Smooth muscle cell (in vitro differentiated cells): ENCODE measurements around the gene KIAA1614. TPM values are rescaled to one million over a fixed set of nuclear protein-coding genes. Genes with fewer than 3 reads are reported as not detected.

Experiments used
- DNase-seq: peaks from one replicate; lab custom pipeline; 2025; ENCODE audit not compliant: unreplicated experiment; lab: John Stamatoyannopoulos, UW
- H2AFZ ChIP-seq: fragments of 200-600 bp; sonication (generic); 2 replicates; pipeline ENCODE4 v1.6.0; 2016; ENCODE audit warnings: antibody characterized with exemption, low read depth, mild to moderate bottlenecking
- H3F3A ChIP-seq: fragments of 200-600 bp; sonication (generic); 2 replicates; pipeline ENCODE4 v1.6.0; 2017; ENCODE audit warnings: antibody characterized with exemption, low read depth
- H3K27ac ChIP-seq: fragments of 200-600 bp; sonication (generic); 2 replicates; pipeline ENCODE4 v1.5.1; 2016; ENCODE audit warnings: low read depth, mild to moderate bottlenecking
- H3K27me3 ChIP-seq: fragments of 200-600 bp; sonication (generic); 2 replicates; pipeline ENCODE4 v1.6.1; 2016; ENCODE audit warnings: low read depth, mild to moderate bottlenecking
- H3K36me3 ChIP-seq: fragments of 200-600 bp; sonication (generic); 2 replicates; pipeline ENCODE4 v1.5.1; 2016; ENCODE audit warnings: low read depth
- H3K4me1 ChIP-seq: fragments of 200-600 bp; sonication (generic); 2 replicates; pipeline ENCODE4 v1.5.1; 2016; ENCODE audit warnings: low read depth
- H3K4me2 ChIP-seq: fragments of 200-600 bp; sonication (generic); 2 replicates; pipeline ENCODE4 v1.6.0; 2016; ENCODE audit warnings: mild to moderate bottlenecking
- H3K4me3 ChIP-seq: fragments of 200-600 bp; sonication (generic); 2 replicates; pipeline ENCODE4 v1.5.1; 2016; ENCODE audit warnings: mild to moderate bottlenecking
- H3K79me2 ChIP-seq: fragments of 200-600 bp; sonication (generic); 2 replicates; pipeline ENCODE4 v1.6.0; 2016; ENCODE audit warnings: low read depth, mild to moderate bottlenecking
- H3K9ac ChIP-seq: fragments of 200-600 bp; sonication (generic); 2 replicates; pipeline ENCODE4 v1.6.0; 2016; ENCODE audit warnings: low read depth
- H3K9me3 ChIP-seq: fragments of 200-600 bp; sonication (generic); replicated peaks from 2 replicates; pipeline ENCODE4 v1.5.1; 2016; ENCODE audit warnings: low read depth
- H4K20me1 ChIP-seq: fragments of 200-600 bp; sonication (generic); 2 replicates; pipeline ENCODE4 v1.6.0; 2016; ENCODE audit warnings: low read depth
- WGBS: methylation state at CpG from one replicate; pipeline ENCODE4 v1.1.7; 2016; ENCODE audit warnings: low lambda C conversion rate; 5-methylcytosine and 5-hydroxymethylcytosine counted together
- polyA plus RNA-seq: library from polyadenylated mRNA; unstranded; fragments of >200 nt; fragmentation: Nextera tagmentation; extraction: Ambion mirVana; gene quantifications from 2 replicates; pipeline ENCODE4 v1.2.1, GENCODE V29; 2016
- total RNA-seq: library from RNA; depleted of rRNA; stranded (reverse); fragments of >200 nt; gene quantifications from 2 replicates; pipeline ENCODE4 v1.2.3, GENCODE V29; 2014
- TF ChIP-seq, protein P1 (sequence below): fragments of 200-600 bp; sonication (generic); IDR thresholded peaks from 2 replicates; pipeline ENCODE4 v1.5.1; 2017; ENCODE audit warnings: borderline replicate concordance, mild to moderate bottlenecking, antibody characterized with exemption; ENCODE audit not compliant: insufficient read depth, poor library complexity, severe bottlenecking

Gene KIAA1614
- total and polyA plus RNA-seq, 2 experiments from 2014 or later, result 2.9 to 3.2 TPM

DNA sequence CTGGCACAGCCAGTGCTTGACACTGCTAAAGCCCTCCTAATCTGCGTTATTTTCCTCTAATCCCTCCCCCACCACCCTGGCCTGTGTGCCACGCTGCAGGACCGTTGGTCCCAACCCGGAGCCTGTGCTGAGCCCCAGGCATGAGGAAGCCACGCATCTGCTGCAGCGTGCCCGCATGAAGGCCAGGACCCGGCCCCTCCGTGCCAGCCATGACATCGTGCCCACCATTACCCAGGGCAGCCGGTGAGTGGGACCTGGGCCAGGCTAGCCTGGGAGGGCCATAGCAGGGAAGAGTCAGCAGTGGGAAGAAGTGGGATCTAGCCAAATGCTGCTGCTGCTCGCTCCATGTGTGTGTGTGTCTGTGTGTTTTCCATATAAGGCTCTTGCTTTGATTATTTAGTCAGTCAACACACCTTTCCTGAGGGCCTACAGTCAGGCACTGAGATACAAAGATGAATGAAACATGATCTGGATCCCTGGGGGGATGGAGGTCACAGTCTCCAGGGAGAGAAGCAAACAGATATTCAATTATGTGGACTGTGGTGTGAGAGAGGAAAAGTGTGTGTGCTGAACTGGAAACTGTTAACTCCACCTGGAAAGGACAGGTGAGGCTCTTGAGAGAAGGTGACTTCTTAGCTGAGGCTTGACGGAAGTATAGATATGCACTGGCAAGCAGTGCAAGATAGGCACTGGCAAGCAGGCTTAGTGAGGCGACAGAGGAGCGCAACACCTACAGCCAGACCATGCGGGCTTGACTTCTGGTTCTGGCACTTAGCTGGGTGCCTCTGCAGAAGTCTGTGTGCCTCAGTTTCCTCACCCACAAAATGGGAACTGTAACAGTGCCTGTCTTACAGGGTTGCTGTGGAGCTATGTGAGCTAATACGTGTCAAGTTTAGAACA, 15.9 kb downstream of the KIAA1614 start:
- H3K4me1 ChIP-seq, result peaks cover 38% of the 10 kb centered on the region
- peaks cover 11% of the 10 kb centered on the region for H4K20me1 ChIP-seq
- TF ChIP-seq, protein P1, sequence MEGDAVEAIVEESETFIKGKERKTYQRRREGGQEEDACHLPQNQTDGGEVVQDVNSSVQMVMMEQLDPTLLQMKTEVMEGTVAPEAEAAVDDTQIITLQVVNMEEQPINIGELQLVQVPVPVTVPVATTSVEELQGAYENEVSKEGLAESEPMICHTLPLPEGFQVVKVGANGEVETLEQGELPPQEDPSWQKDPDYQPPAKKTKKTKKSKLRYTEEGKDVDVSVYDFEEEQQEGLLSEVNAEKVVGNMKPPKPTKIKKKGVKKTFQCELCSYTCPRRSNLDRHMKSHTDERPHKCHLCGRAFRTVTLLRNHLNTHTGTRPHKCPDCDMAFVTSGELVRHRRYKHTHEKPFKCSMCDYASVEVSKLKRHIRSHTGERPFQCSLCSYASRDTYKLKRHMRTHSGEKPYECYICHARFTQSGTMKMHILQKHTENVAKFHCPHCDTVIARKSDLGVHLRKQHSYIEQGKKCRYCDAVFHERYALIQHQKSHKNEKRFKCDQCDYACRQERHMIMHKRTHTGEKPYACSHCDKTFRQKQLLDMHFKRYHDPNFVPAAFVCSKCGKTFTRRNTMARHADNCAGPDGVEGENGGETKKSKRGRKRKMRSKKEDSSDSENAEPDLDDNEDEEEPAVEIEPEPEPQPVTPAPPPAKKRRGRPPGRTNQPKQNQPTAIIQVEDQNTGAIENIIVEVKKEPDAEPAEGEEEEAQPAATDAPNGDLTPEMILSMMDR, result no peak
- no peak overlapping the region for H3K27ac ChIP-seq
- DNase-seq, result no peak
- H3K36me3 ChIP-seq, result no peaks in the 10 kb centered on the region
- H2AFZ ChIP-seq, result no peak overlapping the region
- whole genome bisulfite sequencing, result 65% methylated on average over 17 of the region's 17 CpGs
- no peaks in the 10 kb centered on the region for H3K9me3 ChIP-seq
- H3K79me2 ChIP-seq, result no peaks in the 10 kb centered on the region
- no peak overlapping the region for H3K4me3 ChIP-seq
- no peak overlapping the region for H3K9ac ChIP-seq
- H3K4me2 ChIP-seq, result no peak overlapping the region
- H3K27me3 ChIP-seq, result no peaks in the 10 kb centered on the region
- peaks cover 3% of the 10 kb centered on the region for H3F3A ChIP-seq

DNA sequence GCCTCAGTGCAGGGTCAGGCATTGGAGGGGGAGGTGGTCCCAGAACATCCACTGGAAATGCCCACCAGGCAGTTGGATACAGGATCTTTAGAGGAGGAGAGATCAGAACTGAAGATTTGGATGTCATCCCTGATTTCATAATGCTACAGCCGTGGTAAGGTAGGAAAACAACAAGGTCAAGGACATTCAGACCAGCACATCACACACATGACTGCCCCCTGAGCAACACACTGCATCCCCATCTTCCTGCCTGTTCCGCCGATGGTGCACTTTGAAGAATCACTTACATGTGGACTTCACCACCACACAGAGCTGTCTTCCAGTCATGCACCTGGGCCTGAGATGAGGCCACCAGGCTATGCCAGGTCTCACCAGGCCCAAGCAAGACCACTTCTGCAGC, 16.7 kb downstream of the KIAA1614 start:
- Histone ChIP-seq H4K20me1 (peaks cover 11% of the 10 kb centered on the region), H3K79me2 (no peaks in the 10 kb centered on the region), H3K36me3 (no peaks in the 10 kb centered on the region), H3K27ac (no peak overlapping the region), H3F3A (peaks cover 3% of the 10 kb centered on the region), H3K27me3 (no peaks in the 10 kb centered on the region), H3K9ac (no peak overlapping the region), H3K4me2 (no peak overlapping the region), H3K4me1 (peaks cover 29% of the 10 kb centered on the region), H3K4me3 (no peak overlapping the region), H2AFZ (no peak overlapping the region), H3K9me3 (no peaks in the 10 kb centered on the region)
- 97% methylated on average over 3 of the region's 3 CpGs for WGBS
- no peak for DNase-seq
- TF ChIP-seq, protein P1, result no peak

DNA sequence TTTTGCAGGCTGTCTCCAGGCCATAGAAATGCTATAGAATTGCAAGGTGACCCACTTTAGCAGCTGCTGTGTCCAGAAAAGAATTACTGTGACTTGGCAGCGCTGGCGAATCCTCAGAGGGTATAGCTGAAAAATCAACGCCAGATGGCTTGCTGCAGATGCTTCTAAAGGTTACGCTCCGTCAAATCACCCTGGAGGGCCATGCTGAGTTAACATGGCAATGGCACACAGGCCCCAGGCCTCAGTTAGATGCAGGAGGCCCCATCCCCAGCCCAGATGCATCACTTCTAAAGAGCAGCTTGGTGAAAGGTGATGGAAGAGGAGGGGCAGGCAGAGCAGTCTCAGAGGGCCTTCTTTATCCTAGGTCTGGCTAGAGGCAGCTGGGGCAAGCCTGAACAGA, 18.0 kb downstream of the KIAA1614 start:
- Histone ChIP-seq H3K4me2 (no peak overlapping the region), H2AFZ (no peak overlapping the region), H3K27me3 (no peaks in the 10 kb centered on the region), H3K4me3 (no peak overlapping the region), H3K79me2 (no peaks in the 10 kb centered on the region), H3F3A (peaks cover 3% of the 10 kb centered on the region), H3K9ac (no peak overlapping the region), H3K27ac (no peak overlapping the region), H3K36me3 (no peaks in the 10 kb centered on the region), H3K4me1 (peaks cover 25% of the 10 kb centered on the region), H3K9me3 (no peaks in the 10 kb centered on the region), H4K20me1 (peaks cover 11% of the 10 kb centered on the region)
- TF ChIP-seq, protein P1, result no peak
- WGBS, result 98% methylated on average over 5 of the region's 5 CpGs
- no peak for DNase-seq
